HEK293 (cell line): Measurements from ENCODE around the gene RAD17.
A peak's percentile ranks its signal among the peaks of the same experiment; 100 is the strongest.
"Not testable (repeated sequence)": the region's sequence is repeated elsewhere in the genome, so short reads cannot be mapped to it uniquely, and the experiment has no call there.

Experiments
- CTCF ChIA-PET: fragments of 350-600 bp; formaldehyde crosslinking; extraction: SDS; loops from one replicate; lab custom pipeline; 2021; ENCODE audit warnings: antibody characterized with exemption; lab: Yijun Ruan, JAX
- POLR2A ChIA-PET: fragments of 300-600 bp; formaldehyde crosslinking; extraction: SDS; loops from one replicate; lab custom pipeline; 2020; ENCODE audit warnings: antibody characterized with exemption, inconsistent platforms; lab: Yijun Ruan, JAX
- H3K27ac ChIP-seq: fragments of 200-500 bp; sonication (Bioruptor generic); 2 replicates; pipeline ENCODE4 v1.5.1; 2014; ENCODE audit warnings: low read depth, low read length, control low read depth, inconsistent platforms; ENCODE audit errors: extremely low read depth
- H3K36me3 ChIP-seq, 2 experiments: fragments of 200-500 bp in 1 of 2; sonication (Bioruptor generic) in 1 of 2; 1 replicate in 1 of 2; 2 replicates in 1 of 2; pipeline ENCODE4 v1.5.1; 2014 to 2017; ENCODE audit warnings: inconsistent platforms in 2 of 2, low read length in 2 of 2; ENCODE audit not compliant: control insufficient read depth in 2 of 2, insufficient read depth in 1 of 2
- H3K4me1 ChIP-seq: fragments of 200-500 bp; sonication (Bioruptor generic); 2 replicates; pipeline ENCODE4 v1.5.1; 2014; ENCODE audit warnings: mild to moderate bottlenecking, low read length, inconsistent platforms; ENCODE audit not compliant: control insufficient read depth, insufficient read depth
- H3K4me3 ChIP-seq: 2 replicates; pipeline ENCODE4 v1.5.1; 2011; ENCODE audit warnings: low read depth, mild to moderate bottlenecking, control low read depth, low read length, moderate library complexity
- H3K9me3 ChIP-seq: fragments of 200-500 bp; sonication (Bioruptor generic); 2 replicates; pipeline ENCODE4 v1.5.1; 2014; ENCODE audit warnings: low read depth, low read length, inconsistent platforms; ENCODE audit not compliant: control insufficient read depth, insufficient read depth
- ELK4 ChIP-seq: IDR thresholded peaks from 2 replicates; pipeline ENCODE4 v1.6.1; 2011; ENCODE audit warnings: mild to moderate bottlenecking, low read depth, low read length, borderline replicate concordance
- SP2 ChIP-seq: fragments of 450-650 bp; formaldehyde crosslinking; IDR thresholded peaks from 2 replicates; pipeline ENCODE4 v1.5.1; 2016; ENCODE audit warnings: missing biosample characterization, missing genetic modification characterization
- ZBTB48 ChIP-seq: fragments of 450-650 bp; formaldehyde crosslinking; IDR thresholded peaks from 2 replicates; pipeline ENCODE4 v1.5.1; 2016; ENCODE audit warnings: missing biosample characterization, missing genetic modification characterization
- ZNF112 ChIP-seq: fragments of 450-650 bp; formaldehyde crosslinking; IDR thresholded peaks from 2 replicates; pipeline ENCODE4 v1.5.0; 2017; ENCODE audit warnings: missing biosample characterization, missing genetic modification characterization
- ZNF138 ChIP-seq: fragments of 450-650 bp; formaldehyde crosslinking; IDR thresholded peaks from 2 replicates; pipeline ENCODE4 v1.5.1; 2016; ENCODE audit warnings: missing biosample characterization, missing genetic modification characterization, borderline replicate concordance
- ZNF324 ChIP-seq: fragments of 450-650 bp; formaldehyde crosslinking; IDR thresholded peaks from 2 replicates; pipeline ENCODE4 v1.5.1; 2016; ENCODE audit warnings: missing biosample characterization, missing genetic modification characterization
- ZNF366 ChIP-seq: fragments of 450-650 bp; formaldehyde crosslinking; conservative IDR thresholded peaks from 2 replicates; pipeline ENCODE4 v1.5.1; 2016; ENCODE audit warnings: missing biosample characterization, missing genetic modification characterization
- ZNF521 ChIP-seq: fragments of 450-650 bp; formaldehyde crosslinking; IDR thresholded peaks from 2 replicates; pipeline ENCODE4 v1.5.1; 2017; ENCODE audit warnings: missing biosample characterization, mild to moderate bottlenecking, missing genetic modification characterization
- ZNF558 ChIP-seq: fragments of 450-650 bp; formaldehyde crosslinking; IDR thresholded peaks from 2 replicates; pipeline ENCODE4 v1.5.1; 2016; ENCODE audit warnings: missing biosample characterization, missing genetic modification characterization
- TF ChIP-seq, protein P1 (sequence below): fragments of 450-650 bp; formaldehyde crosslinking; IDR thresholded peaks from 2 replicates; pipeline ENCODE4 v1.5.1; 2016; ENCODE audit warnings: missing biosample characterization, missing genetic modification characterization
- TF ChIP-seq, protein P2 (sequence below): fragments of 450-650 bp; formaldehyde crosslinking; conservative IDR thresholded peaks from 2 replicates; pipeline ENCODE4 v1.5.1; 2016; ENCODE audit warnings: low read depth, missing biosample characterization, missing genetic modification characterization

Gene RAD17

GRCh38 chr5:69450116-69450515 is 80.5 kb downstream of the RAD17 start:
- TF ChIP-seq ZNF521 (tag by site-specific recombination) (no peak), ZBTB48 (tag by site-specific recombination) (no peak), ELK4 (no peak), ZNF112 (tag by site-specific recombination) (no peak), SP2 (tag by site-specific recombination) (no peak), ZNF324 (tag by site-specific recombination) (no peak), ZNF558 (no peak)
- TF ChIP-seq, protein P1, sequence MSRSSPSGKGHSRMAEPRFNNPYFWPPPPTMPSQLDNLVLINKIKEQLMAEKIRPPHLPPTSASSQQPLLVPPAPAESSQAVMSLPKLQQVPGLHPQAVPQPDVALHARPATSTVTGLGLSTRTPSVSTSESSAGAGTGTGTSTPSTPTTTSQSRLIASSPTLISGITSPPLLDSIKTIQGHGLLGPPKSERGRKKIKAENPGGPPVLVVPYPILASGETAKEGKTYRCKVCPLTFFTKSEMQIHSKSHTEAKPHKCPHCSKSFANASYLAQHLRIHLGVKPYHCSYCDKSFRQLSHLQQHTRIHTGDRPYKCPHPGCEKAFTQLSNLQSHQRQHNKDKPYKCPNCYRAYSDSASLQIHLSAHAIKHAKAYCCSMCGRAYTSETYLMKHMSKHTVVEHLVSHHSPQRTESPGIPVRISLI (tag by site-specific recombination): no peak
- TF ChIP-seq, protein P2, sequence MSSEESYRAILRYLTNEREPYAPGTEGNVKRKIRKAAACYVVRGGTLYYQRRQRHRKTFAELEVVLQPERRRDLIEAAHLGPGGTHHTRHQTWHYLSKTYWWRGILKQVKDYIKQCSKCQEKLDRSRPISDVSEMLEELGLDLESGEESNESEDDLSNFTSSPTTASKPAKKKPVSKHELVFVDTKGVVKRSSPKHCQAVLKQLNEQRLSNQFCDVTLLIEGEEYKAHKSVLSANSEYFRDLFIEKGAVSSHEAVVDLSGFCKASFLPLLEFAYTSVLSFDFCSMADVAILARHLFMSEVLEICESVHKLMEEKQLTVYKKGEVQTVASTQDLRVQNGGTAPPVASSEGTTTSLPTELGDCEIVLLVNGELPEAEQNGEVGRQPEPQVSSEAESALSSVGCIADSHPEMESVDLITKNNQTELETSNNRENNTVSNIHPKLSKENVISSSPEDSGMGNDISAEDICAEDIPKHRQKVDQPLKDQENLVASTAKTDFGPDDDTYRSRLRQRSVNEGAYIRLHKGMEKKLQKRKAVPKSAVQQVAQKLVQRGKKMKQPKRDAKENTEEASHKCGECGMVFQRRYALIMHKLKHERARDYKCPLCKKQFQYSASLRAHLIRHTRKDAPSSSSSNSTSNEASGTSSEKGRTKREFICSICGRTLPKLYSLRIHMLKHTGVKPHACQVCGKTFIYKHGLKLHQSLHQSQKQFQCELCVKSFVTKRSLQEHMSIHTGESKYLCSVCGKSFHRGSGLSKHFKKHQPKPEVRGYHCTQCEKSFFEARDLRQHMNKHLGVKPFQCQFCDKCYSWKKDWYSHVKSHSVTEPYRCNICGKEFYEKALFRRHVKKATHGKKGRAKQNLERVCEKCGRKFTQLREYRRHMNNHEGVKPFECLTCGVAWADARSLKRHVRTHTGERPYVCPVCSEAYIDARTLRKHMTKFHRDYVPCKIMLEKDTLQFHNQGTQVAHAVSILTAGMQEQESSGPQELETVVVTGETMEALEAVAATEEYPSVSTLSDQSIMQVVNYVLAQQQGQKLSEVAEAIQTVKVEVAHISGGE (tag by site-specific recombination): no peak
- TF ChIP-seq, all 188 proteins: peak for 0
- Histone ChIP-seq H3K4me1 (no peaks in the 10 kb centered on the region), H3K9me3 (no peaks in the 10 kb centered on the region), H3K4me3 (no peak overlapping the region), H3K36me3 (no peaks in the 10 kb centered on the region), H3K27ac (no peak overlapping the region)
- POLR2A ChIA-PET: no interaction called here
- CTCF ChIA-PET: no interaction called here

GRCh38 chr5:69450527-69450926 is 80.9 kb downstream of the RAD17 start:
- POLR2A ChIA-PET, H3K4me1 ChIP-seq, CTCF ChIA-PET, H3K27ac ChIP-seq, H3K36me3 ChIP-seq, H3K4me3 ChIP-seq, H3K9me3 ChIP-seq: not testable (repeated sequence)

GRCh38 chr5:69451941-69452647 is 82.5 kb downstream of the RAD17 start:
- no peak overlapping the region for H3K4me3 ChIP-seq
- POLR2A ChIA-PET: no interaction called here
- TF ChIP-seq ZNF138 (tag by site-specific recombination): no peak
- TF ChIP-seq ZNF366 (tag by site-specific recombination): 0 out of 2 replicates have a peak, but pooled peaks have one; percentile 19
- TF ChIP-seq, all 188 proteins: peak for 1
- CTCF ChIA-PET: no interaction called here
- H3K36me3 ChIP-seq: no peaks in the 10 kb centered on the region
- H3K4me1 ChIP-seq: no peaks in the 10 kb centered on the region
- no peaks in the 10 kb centered on the region for H3K9me3 ChIP-seq
- no peak overlapping the region for H3K27ac ChIP-seq

- H3K4me1 ChIP-seq, POLR2A ChIA-PET, H3K36me3 ChIP-seq, H3K27ac ChIP-seq, H3K9me3 ChIP-seq, H3K4me3 ChIP-seq, CTCF ChIA-PET: not testable (repeated sequence)
Measured at GRCh38 chr5:69453487-69453886, 83.9 kb downstream of the RAD17 start.
